CMK (cell line): ENCODE results near the gene KLK4.

Experiments used
- DNase-seq: peaks from one replicate; pipeline ENCODE4 v3.0.0-alpha.2; 2010; ENCODE audit warnings: low read depth

Gene KLK4

DNA sequence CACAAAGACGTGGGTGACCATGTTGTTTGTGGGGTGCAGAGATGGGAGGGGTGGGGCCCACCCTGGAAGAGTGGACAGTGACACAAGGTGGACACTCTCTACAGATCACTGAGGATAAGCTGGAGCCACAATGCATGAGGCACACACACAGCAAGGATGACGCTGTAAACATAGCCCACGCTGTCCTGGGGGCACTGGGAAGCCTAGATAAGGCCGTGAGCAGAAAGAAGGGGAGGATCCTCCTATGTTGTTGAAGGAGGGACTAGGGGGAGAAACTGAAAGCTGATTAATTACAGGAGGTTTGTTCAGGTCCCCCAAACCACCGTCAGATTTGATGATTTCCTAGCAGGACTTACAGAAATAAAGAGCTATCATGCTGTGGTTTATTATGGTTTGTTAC is 32.3 kb downstream of the KLK4 start:
- DNase-seq: no peak

GRCh38 chr19:50877338-50877737 is 33.9 kb downstream of the KLK4 start:
- no peak for DNase-seq

GRCh38 chr19:50876456-50876855 is 34.7 kb downstream of the KLK4 start:
- DNase-seq: no peak

DNA sequence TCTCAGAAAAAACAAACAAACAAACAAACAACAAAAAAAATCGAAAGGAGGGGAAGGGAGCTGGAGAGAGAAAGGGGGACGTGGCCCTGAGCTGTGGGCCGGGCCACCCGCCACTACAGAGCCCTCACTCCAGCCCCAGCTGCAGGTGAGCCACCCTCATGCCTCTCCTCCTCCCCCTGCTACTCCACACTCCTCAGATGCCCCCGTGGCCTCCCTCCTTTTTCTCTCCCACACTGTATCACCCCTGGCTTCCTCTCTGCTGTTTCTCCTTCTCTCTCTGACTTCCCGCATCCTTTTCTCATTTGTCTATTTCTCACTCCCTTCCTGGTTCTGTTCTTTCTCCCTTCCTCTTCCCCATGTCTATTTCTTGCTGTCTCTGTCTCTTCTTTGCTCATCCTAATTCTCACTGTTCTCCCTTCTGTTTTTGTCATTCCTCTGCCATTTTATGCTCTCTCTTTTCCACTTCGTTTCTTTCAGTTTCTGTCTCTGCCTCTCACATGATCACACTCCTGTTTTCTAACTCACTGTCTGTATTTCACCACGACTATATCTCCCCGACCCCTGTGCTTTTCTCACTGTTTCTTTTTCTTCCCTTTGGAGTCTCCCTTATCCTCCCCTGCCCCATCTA is 35.3 kb downstream of the KLK4 start:
- DNase-seq: no peak

DNA sequence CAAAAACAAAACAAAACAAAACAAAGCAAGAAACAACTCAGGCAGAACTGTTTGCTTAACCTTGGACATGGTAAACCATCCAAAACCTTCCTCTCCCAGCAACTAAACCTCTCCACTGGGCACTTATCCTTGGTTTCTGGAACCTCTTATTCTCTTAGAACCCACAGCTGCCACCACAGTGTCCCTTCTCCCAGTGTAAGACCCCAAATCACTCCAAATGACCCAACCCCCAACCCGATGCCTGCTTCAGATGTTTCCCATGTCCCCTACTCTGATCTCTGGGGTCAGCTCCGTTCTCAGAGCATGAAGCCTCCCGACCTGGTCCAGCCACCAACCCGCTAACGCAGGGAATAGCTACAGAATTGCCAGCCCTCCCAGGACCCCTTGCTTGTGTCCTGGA is 37.0 kb downstream of the KLK4 start:
- DNase-seq: no peak

DNA sequence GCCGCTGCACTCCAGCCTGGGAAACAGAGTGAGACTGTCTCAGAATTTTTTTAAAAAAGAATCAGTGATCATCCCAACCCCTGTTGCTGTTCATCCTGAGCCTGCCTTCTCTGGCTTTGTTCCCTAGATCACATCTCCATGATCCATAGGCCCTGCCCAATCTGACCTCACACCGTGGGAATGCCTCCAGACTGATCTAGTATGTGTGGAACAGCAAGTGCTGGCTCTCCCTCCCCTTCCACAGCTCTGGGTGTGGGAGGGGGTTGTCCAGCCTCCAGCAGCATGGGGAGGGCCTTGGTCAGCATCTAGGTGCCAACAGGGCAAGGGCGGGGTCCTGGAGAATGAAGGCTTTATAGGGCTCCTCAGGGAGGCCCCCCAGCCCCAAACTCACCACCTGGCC is 38.1 kb downstream of the KLK4 start, which contains the start of gene KLK2:
Gene KLK2 (plus strand): TSS at position 384 of the 400 bp plus-strand sequence. CDS start 35 bp downstream, outside the sequence.
- no peak for DNase-seq

- no peak for DNase-seq
These were observed 40.6 kb downstream of the KLK4 start for GRCh38 chr19:50870417-50871089.

DNA sequence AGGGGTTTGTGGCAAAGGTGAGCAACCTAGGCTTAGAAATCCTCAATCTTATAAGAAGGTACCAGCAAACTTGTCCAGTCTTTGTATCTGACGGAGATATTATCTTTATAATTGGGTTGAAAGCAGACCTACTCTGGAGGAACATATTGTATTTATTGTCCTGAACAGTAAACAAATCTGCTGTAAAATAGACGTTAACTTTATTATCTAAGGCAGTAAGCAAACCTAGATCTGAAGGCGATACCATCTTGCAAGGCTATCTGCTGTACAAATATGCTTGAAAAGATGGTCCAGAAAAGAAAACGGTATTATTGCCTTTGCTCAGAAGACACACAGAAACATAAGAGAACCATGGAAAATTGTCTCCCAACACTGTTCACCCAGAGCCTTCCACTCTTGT is 41.7 kb downstream of the KLK4 start:
- DNase-seq: no peak

DNA sequence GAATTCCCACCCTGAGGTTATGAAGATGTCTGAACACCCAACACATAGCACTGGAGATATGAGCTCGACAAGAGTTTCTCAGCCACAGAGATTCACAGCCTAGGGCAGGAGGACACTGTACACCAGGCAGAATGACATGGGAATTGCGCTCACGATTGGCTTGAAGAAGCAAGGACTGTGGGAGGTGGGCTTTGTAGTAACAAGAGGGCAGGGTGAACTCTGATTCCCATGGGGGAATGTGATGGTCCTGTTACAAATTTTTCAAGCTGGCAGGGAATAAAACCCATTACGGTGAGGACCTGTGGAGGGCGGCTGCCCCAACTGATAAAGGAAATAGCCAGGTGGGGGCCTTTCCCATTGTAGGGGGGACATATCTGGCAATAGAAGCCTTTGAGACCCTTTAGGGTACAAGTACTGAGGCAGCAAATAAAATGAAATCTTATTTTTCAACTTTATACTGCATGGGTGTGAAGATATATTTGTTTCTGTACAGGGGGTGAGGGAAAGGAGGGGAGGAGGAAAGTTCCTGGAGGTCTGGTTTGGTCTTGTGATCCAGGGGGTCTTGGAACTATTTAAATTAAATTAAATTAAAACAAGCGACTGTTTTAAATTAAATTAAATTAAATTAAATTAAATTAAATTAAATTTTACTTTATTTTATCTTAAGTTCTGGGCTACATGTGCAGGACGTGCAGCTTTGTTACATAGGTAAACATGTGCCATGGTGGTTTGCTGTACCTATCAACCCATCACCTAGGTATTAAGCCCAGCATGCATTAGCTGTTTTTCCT is 49.5 kb downstream of the KLK4 start:
- no peak for DNase-seq

- DNase-seq: no peak
These were observed 50.2 kb downstream of the KLK4 start for GRCh38 chr19:50861010-50861409.

DNA sequence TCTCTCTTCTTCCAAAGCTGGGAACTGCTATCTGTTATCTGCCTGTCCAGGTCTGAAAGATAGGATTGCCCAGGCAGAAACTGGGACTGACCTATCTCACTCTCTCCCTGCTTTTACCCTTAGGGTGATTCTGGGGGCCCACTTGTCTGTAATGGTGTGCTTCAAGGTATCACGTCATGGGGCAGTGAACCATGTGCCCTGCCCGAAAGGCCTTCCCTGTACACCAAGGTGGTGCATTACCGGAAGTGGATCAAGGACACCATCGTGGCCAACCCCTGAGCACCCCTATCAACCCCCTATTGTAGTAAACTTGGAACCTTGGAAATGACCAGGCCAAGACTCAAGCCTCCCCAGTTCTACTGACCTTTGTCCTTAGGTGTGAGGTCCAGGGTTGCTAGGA is 51.3 kb downstream of the KLK4 start:
- DNase-seq: no peak

- no peak for DNase-seq
These were observed 52.3 kb downstream of the KLK4 start for GRCh38 chr19:50858886-50859285.

DNA sequence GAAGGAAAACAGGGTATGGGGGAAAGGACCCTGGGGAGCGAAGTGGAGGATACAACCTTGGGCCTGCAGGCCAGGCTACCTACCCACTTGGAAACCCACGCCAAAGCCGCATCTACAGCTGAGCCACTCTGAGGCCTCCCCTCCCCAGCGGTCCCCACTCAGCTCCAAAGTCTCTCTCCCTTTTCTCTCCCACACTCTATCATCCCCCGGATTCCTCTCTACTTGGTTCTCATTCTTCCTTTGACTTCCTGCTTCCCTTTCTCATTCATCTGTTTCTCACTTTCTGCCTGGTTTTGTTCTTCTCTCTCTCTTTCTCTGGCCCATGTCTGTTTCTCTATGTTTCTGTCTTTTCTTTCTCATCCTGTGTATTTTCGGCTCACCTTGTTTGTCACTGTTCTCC is 53.8 kb downstream of the KLK4 start:
- DNase-seq: no peak
